Stimulated activated CD8-positive, alpha-beta memory T cell treated with anti-CD3 and anti-CD28 coated beads, Interleukin-4, amount 100 ng/mL, for 48 hours (primary cell): ENCODE measurements around the gene CCL17.

Experiments used
- DNase-seq: peaks from one replicate; pipeline ENCODE4 v3.0.0-alpha.2; 2020

CCL17 gene

GRCh38 chr16:57401943-57402640 is 2.5 kb upstream of the CCL17 start:
- DNase-seq = no peak

GRCh38 chr16:57405097-57405496 is 530 bp downstream of the CCL17 start:
- no peak for DNase-seq

- DNase-seq = no peak
These were observed 2.3 kb downstream of the CCL17 start for GRCh38 chr16:57406881-57407280.

- DNase-seq = no peak
These were observed 3.2 kb downstream of the CCL17 start for GRCh38 chr16:57407521-57408353.

GRCh38 chr16:57409065-57409464 is 4.5 kb downstream of the CCL17 start:
- no peak for DNase-seq

- DNase-seq = no peak
These were observed 5.5 kb downstream of the CCL17 start for GRCh38 chr16:57409870-57410587.

GRCh38 chr16:57411362-57411976 is 6.9 kb downstream of the CCL17 start:
- DNase-seq = no peak

DNA sequence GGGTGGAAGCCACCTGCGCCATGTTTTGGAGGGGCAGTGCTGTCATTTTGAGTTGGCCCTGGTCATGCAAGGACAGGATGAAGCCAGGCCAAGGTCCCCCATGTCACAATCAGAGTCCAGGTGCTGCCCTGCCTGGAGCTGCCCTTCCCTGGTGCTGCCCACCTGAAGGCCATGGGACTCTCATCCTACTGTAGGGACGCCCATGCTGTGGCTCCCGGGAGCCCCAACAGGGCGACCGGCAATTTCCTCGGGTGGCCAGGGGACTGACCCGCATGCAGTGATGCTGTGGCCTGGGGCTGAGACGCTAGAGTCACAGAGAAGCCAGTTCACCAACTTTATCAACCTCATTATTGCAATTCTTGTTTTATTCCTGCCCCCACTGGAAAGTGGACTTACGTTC is 8.0 kb downstream of the CCL17 start:
- DNase-seq = no peak

- DNase-seq = no peak
These were observed 8.7 kb downstream of the CCL17 start for GRCh38 chr16:57413301-57413730.

DNA sequence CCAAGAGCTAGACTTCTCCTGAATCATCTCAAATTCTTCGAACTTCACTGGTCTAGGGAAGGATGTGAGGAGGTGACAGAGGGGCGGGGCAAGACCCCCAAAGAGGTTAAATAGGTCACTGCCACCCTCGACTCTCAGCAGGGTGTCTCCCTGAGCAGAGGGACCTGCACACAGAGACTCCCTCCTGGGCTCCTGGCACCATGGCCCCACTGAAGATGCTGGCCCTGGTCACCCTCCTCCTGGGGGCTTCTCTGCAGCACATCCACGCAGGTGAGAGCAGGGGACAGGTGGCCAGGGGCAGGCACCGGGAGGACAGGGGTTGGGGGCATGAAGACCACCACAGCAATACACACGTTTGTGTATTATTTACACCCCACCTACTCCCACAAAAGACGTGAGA is 9.2 kb downstream of the CCL17 start:
- DNase-seq = no peak

- no peak for DNase-seq
These were observed 11.5 kb downstream of the CCL17 start for GRCh38 chr16:57416084-57416483.

GRCh38 chr16:57419506-57419905 is 14.9 kb downstream of the CCL17 start:
- no peak for DNase-seq

DNA sequence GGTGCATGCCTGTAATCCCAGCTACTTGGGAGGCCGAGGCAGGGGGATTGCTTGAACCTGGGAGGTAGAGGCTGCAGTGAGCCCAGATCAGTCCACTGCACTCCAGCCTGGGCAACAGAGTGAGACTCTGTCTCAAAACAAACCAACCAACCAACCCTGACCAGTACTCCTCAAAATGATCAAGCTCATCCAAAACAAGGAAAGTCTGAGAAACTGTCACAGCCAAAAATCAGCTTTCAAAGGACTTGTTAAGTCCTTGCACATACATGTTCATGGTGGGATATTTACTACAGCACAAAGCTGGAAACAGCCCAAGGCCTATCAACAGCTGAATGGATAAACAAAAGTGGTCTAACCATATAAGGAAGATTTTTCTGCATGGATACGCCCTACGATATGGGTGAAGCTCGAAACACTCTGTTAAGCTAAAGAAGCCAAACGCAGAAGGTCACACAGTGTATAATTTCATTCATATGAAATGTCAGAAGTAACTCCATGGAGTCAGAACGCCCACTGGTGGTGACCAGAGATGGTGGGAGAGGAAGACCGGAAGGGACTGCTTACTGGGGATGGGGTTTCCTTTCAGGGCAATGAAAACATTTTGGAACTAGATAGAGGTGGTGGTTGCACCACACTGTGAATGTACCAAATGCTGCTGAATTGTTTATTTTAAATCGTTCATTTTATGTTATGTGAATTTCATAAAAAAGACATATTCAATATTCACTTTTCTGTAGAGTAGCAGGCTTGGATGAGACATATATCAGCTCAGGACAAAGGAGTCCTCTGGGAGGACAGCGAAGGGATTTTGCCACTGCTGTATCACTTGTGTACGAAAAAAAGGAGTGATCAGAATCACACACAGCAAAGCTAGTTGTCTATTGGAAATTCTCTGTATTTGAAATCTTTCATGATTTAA is 17.7 kb downstream of the CCL17 start:
- DNase-seq = no peak

DNA sequence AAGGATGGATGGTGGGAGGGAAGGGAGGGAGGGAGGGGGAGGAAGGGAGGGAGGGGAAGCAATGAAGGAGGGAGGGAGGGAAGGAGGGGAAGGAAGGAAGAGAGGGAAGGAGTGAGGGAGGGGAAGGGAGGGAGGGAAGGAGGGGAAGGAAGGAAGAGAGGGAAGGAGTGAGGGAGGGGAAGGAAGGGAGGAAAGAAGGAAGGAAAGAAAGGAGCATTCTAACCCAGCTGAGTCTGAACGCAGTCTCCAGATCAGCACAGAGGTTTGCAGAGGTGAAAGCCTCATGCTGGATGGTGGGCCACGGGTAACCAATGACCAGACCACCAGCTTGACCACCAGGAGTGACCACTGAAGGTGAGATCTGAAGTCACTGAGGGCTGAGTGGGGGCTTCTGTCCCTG is 18.6 kb downstream of the CCL17 start:
- no peak for DNase-seq

DNA sequence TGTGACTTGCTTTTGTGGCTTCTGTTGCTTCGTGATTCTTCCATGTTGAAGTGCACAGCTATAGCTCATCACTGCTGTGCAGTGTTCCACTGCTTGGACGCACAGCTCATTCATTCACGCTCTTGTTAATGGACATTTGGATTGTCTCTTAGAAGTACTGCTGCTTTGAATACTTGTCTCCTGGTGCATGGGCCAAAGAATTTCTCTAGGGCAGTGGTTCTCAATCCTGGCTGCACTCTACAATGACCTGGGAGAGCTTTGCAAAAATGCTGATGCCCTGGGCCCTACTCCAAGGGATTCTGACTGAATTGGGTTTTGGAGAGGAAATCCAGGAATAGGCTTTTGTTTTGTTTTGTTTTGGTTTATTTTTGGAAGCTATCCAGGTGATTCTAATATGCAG is 20.0 kb downstream of the CCL17 start:
- no peak for DNase-seq

DNA sequence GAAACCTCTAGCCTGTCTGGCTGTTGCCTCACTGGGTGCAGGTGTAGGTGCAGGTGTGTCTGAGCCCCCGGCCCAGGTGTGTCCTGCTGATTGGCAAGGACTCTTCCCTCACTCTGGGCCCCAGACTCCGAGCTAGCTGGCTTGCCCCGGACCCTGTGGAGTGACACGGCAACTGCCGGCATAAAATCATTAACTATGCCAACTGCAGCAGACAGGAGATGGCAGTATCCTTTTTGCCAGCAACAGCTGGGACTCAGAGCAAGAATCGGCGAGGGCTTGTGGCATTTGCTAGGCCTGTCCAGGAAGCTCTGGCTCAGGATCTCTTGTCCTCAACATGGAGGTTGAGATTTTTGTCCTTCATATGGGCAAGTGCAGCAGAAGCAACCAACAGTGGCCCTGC is 21.8 kb downstream of the CCL17 start:
- no peak for DNase-seq

GRCh38 chr16:57427307-57427706 is 22.7 kb downstream of the CCL17 start:
- no peak for DNase-seq

DNA sequence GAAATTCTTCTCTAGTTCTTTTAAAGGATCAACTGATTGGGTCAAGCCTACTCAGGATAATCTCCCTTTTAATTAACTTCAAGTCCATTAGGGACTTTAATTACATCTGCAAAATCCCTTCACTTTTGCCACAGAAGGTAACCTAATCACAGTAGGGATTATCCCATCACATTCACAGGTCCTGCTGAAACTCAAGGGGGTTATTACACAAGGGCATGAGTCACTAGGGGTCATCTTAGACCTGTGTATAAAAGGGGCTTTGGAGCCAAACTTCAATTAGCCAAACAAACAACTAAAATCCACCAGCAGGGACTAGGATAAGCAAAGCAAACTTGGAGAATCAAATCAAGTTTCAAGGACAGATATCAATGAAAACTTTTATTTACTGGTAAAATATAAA is 23.3 kb downstream of the CCL17 start:
- DNase-seq = no peak

GRCh38 chr16:57430955-57431354 is 26.4 kb downstream of the CCL17 start:
- no peak for DNase-seq

- DNase-seq = no peak
These were observed 27.9 kb downstream of the CCL17 start for GRCh38 chr16:57432505-57432904.

DNA sequence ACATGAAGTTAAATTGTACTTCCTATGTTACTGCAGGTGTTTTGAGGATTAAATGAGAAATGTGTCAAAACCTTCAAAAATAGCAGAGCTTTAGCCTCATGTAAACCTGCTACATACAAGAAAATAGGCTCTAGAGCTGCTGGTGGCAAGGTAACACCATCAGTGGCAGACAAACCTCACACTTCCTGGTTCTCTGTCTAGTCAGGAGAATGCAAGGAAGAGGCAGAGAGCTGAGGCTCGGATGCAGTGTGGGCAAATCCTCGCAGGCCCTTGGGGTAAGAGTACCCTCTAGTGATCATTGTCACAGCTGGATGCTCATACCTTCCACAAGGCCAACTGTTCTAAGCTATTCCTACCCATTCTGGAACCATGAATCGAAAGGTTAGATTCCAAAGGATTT is 28.4 kb downstream of the CCL17 start:
- DNase-seq = no peak

DNA sequence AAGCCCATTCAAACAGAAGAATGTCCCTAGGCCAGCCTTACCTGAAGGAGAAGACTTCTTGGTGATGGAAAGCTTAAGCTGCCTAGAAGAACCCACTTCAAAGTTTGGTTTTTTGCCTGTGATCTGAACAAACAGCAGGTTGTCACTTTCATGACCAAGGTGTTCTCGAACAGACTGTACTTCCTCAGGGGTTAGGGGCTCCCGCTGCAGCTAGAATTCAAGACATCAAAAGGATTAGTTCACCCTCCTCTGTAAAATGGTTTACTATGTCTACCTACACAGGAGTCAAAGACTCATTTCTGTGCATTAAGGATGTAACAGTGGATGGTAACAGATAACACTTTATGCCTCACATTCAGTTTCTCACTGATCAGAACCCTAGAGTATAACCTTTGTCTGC is 29.4 kb downstream of the CCL17 start:
- no peak for DNase-seq
